WTC11 (cell line): ENCODE data around the gene GJB2. TPM values are rescaled to one million over a fixed set of nuclear protein-coding genes. Genes with fewer than 3 reads are reported as not detected.

Source experiments
- ATAC-seq: fragments of 200-7000 bp; cut with Tn5 transposase; 2 replicates; pipeline ENCODE4 v1.10.0; 2021; ENCODE audit warnings: mild to moderate bottlenecking, moderate library complexity
- CTCF ChIA-PET: fragments of 300-600 bp; sonication (Branson Sonifier 250); formaldehyde crosslinking; loops from one replicate; lab custom pipeline; 2021; ENCODE audit warnings: antibody characterized with exemption; lab: Charles Lee
- POLR2A ChIA-PET: fragments of 350-600 bp; sonication (Branson Sonifier 250); formaldehyde crosslinking; loops from one replicate; lab custom pipeline; 2021; ENCODE audit warnings: antibody characterized with exemption; lab: Charles Lee
- DNase-seq: peaks from one replicate; pipeline ENCODE4 v3.0.0; 2021; ENCODE audit warnings: low spot score
- H3K27ac Mint-ChIP-seq: 2 replicates; pipeline ENCODE4 v1.8.0; 2021; ENCODE audit warnings: mixed read lengths
- H3K27me3 Mint-ChIP-seq: 2 replicates; pipeline ENCODE4 v1.8.0; 2021; ENCODE audit warnings: low read depth, mild to moderate bottlenecking, moderate library complexity, mixed read lengths
- H3K36me3 Mint-ChIP-seq: 2 replicates; pipeline ENCODE4 v1.8.0; 2021; ENCODE audit warnings: mixed read lengths
- H3K4me1 Mint-ChIP-seq: 2 replicates; pipeline ENCODE4 v1.8.0; 2022; ENCODE audit warnings: mixed read lengths
- H3K4me3 Mint-ChIP-seq: 2 replicates; pipeline ENCODE4 v1.8.0; 2021; ENCODE audit warnings: mild to moderate bottlenecking, moderate library complexity, mixed read lengths
- H3K9me3 Mint-ChIP-seq: 2 replicates; pipeline ENCODE4 v1.8.0; 2021; ENCODE audit warnings: mixed read lengths
- CREB1 ChIP-seq: sonication (generic); formaldehyde crosslinking; IDR thresholded peaks from 2 replicates; pipeline ENCODE4 v1.8.0; 2023; ENCODE audit warnings: mild to moderate bottlenecking, missing genetic modification reagents
- FOXJ3 ChIP-seq: sonication (generic); formaldehyde crosslinking; IDR thresholded peaks from 2 replicates; pipeline ENCODE4 v1.9.0; 2021; ENCODE audit warnings: missing genetic modification reagents, mild to moderate bottlenecking, borderline replicate concordance
- JAZF1 ChIP-seq: fragments of 250-450 bp; sonication (Bioruptor Pico); IDR thresholded peaks from 2 replicates; pipeline ENCODE4 v1.9.0; 2021; ENCODE audit warnings: moderate library complexity, mild to moderate bottlenecking, inconsistent platforms
- JUN ChIP-seq: sonication (generic); formaldehyde crosslinking; IDR thresholded peaks from 2 replicates; pipeline ENCODE4 v1.8.0; 2023; ENCODE audit warnings: mild to moderate bottlenecking, missing genetic modification reagents
- KAT7 ChIP-seq: sonication (generic); formaldehyde crosslinking; IDR thresholded peaks from 2 replicates; pipeline ENCODE4 v1.8.1; 2023; ENCODE audit warnings: missing genetic modification reagents, mild to moderate bottlenecking, borderline replicate concordance
- MXD4 ChIP-seq: fragments of 250-450 bp; sonication (Bioruptor Pico); IDR thresholded peaks from 2 replicates; pipeline ENCODE4 v1.8.0; 2021; ENCODE audit warnings: mild to moderate bottlenecking, moderate library complexity, borderline replicate concordance
- NFATC4 ChIP-seq: fragments of 250-450 bp; sonication (Bioruptor Pico); IDR thresholded peaks from 2 replicates; pipeline ENCODE4 v1.9.0; 2021; ENCODE audit warnings: mild to moderate bottlenecking
- OVOL2 ChIP-seq: fragments of 250-450 bp; sonication (Bioruptor Pico); IDR thresholded peaks from 2 replicates; pipeline ENCODE4 v1.9.0; 2021; ENCODE audit warnings: mild to moderate bottlenecking, borderline replicate concordance
- TEAD4 ChIP-seq: sonication (generic); formaldehyde crosslinking; IDR thresholded peaks from 2 replicates; pipeline ENCODE4 v1.8.0; 2022; ENCODE audit warnings: mild to moderate bottlenecking, missing genetic modification reagents
- ZNF317 ChIP-seq: sonication (generic); formaldehyde crosslinking; IDR thresholded peaks from 2 replicates; pipeline ENCODE4 v1.8.1; 2023; ENCODE audit warnings: low read depth, mild to moderate bottlenecking, moderate library complexity, missing genetic modification reagents, borderline replicate concordance
- total RNA-seq: library from RNA; stranded (reverse); gene quantifications from 3 replicates; pipeline ENCODE4 v1.2.3, GENCODE V29; 2021
- TF ChIP-seq, protein P1 (sequence below): fragments of 250-450 bp; sonication (Bioruptor Pico); IDR thresholded peaks from 2 replicates; pipeline ENCODE4 v2.1.2; 2022; ENCODE audit warnings: mild to moderate bottlenecking, moderate library complexity
- TF ChIP-seq, protein P2 (sequence below): sonication (generic); formaldehyde crosslinking; IDR thresholded peaks from 2 replicates; pipeline ENCODE4 v1.8.0; 2022; ENCODE audit warnings: missing genetic modification reagents
- TF ChIP-seq, protein P3 (sequence below): sonication (generic); formaldehyde crosslinking; IDR thresholded peaks from 2 replicates; pipeline ENCODE4 v1.8.1; 2022; ENCODE audit warnings: mild to moderate bottlenecking, missing genetic modification reagents, moderate library complexity, borderline replicate concordance
- TF ChIP-seq, protein P4 (sequence below): sonication (generic); formaldehyde crosslinking; IDR thresholded peaks from 2 replicates; pipeline ENCODE4 v1.8.1; 2022; ENCODE audit warnings: missing genetic modification reagents, borderline replicate concordance
- TF ChIP-seq, protein P5 (sequence below): sonication (generic); formaldehyde crosslinking; IDR thresholded peaks from 2 replicates; pipeline ENCODE4 v1.8.1; 2023; ENCODE audit warnings: mild to moderate bottlenecking, missing genetic modification reagents

The GJB2 gene
- total RNA-seq, 1 experiment from 2014 or later, result 0.11 TPM

DNA sequence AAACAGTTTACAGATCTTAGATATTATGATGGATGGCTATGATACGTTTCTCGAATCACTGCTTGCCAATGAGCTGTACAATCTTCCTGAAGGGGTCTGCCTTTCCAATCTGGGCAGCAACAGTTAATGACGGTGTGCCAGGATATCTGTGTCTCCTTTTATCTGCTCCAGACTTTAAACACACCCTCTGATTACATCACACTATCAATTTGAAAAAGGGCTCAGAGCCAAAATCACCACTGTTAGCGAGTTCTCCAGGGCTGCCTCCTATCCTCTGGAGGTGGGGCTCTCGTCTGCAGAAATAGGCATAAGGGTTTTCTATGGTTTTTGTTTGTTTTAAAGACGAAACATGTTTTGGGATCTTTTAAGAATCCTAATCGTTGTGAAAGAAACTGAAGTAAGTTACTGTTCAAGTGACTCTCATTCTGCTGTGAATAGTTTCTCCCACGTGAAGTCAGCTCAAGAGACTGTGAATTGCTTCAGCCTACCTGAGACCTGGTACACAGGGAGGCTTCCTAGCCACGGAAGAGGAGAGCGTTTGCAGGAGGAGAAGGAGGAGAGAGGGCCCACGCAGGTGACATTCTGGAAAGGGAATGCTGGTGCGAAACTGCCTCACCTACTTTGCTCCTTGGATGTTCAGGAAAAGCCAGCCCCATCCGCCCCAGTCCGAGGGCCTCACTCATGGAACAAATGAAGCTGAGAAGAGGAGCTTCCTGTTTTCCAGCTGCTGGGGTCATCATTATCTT is 16.7 kb downstream of the GJB2 start:
- Mint-ChIP-seq H3K9me3 (no peaks in the 10 kb centered on the region), H3K4me3 (no peak overlapping the region), H3K27me3 (no peaks in the 10 kb centered on the region; the same call in 1 of the 2 replicates), H3K4me1 (peaks cover 6% of the 10 kb centered on the region; the same call in 1 of the 2 replicates), H3K27ac (no peak overlapping the region), H3K36me3 (no peaks in the 10 kb centered on the region)
- DNase-seq (no peak), ATAC-seq (no peak)
- CTCF ChIA-PET, result no interaction called here
- TF ChIP-seq KAT7, result no peak
- TF ChIP-seq, protein P1, sequence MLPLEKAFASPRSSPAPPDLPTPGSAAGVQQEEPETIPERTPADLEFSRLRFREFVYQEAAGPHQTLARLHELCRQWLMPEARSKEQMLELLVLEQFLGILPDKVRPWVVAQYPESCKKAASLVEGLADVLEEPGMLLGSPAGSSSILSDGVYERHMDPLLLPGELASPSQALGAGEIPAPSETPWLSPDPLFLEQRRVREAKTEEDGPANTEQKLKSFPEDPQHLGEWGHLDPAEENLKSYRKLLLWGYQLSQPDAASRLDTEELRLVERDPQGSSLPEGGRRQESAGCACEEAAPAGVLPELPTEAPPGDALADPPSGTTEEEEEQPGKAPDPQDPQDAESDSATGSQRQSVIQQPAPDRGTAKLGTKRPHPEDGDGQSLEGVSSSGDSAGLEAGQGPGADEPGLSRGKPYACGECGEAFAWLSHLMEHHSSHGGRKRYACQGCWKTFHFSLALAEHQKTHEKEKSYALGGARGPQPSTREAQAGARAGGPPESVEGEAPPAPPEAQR (CRISPR knock-in tag), result no peak
- TF ChIP-seq, protein P2, sequence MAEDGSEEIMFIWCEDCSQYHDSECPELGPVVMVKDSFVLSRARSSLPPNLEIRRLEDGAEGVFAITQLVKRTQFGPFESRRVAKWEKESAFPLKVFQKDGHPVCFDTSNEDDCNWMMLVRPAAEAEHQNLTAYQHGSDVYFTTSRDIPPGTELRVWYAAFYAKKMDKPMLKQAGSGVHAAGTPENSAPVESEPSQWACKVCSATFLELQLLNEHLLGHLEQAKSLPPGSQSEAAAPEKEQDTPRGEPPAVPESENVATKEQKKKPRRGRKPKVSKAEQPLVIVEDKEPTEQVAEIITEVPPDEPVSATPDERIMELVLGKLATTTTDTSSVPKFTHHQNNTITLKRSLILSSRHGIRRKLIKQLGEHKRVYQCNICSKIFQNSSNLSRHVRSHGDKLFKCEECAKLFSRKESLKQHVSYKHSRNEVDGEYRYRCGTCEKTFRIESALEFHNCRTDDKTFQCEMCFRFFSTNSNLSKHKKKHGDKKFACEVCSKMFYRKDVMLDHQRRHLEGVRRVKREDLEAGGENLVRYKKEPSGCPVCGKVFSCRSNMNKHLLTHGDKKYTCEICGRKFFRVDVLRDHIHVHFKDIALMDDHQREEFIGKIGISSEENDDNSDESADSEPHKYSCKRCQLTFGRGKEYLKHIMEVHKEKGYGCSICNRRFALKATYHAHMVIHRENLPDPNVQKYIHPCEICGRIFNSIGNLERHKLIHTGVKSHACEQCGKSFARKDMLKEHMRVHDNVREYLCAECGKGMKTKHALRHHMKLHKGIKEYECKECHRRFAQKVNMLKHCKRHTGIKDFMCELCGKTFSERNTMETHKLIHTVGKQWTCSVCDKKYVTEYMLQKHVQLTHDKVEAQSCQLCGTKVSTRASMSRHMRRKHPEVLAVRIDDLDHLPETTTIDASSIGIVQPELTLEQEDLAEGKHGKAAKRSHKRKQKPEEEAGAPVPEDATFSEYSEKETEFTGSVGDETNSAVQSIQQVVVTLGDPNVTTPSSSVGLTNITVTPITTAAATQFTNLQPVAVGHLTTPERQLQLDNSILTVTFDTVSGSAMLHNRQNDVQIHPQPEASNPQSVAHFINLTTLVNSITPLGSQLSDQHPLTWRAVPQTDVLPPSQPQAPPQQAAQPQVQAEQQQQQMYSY (CRISPR knock-in tag), result no peak
- no peak for TF ChIP-seq TEAD4
- TF ChIP-seq OVOL2 (CRISPR knock-in tag), result no peak
- TF ChIP-seq ZNF317, result no peak
- TF ChIP-seq, protein P3, sequence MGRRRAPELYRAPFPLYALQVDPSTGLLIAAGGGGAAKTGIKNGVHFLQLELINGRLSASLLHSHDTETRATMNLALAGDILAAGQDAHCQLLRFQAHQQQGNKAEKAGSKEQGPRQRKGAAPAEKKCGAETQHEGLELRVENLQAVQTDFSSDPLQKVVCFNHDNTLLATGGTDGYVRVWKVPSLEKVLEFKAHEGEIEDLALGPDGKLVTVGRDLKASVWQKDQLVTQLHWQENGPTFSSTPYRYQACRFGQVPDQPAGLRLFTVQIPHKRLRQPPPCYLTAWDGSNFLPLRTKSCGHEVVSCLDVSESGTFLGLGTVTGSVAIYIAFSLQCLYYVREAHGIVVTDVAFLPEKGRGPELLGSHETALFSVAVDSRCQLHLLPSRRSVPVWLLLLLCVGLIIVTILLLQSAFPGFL (CRISPR knock-in tag), result no peak
- TF ChIP-seq FOXJ3 (CRISPR knock-in tag), result no peak
- no peak for TF ChIP-seq JUN (CRISPR knock-in tag)
- TF ChIP-seq NFATC4 (CRISPR knock-in tag), result no peak
- POLR2A ChIA-PET, result no interaction called here

DNA sequence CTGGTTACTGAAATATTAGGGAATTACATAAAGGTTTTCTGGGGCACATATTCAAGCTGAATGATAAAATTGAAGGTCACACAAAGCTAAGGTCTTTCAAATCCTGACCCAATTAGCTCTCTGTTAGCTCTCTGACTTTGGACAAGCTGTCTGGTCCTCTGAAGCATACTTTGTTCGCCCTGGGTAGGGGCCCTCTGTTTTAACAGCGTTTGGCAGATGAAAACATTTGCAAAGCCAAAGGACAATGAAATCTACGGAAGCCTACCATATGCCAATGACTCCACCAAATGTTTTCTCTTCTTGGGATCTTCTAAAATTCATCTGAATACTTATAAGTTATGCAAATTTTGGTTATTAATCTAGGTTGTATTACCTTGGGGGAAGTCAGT is 17.3 kb downstream of the GJB2 start:
- H3K27ac Mint-ChIP-seq, result no peak overlapping the region
- POLR2A ChIA-PET, result no interaction called here
- CTCF ChIA-PET, result no interaction called here
- no peak for TF ChIP-seq MXD4 (CRISPR knock-in tag)
- TF ChIP-seq CREB1 (CRISPR knock-in tag), result no peak
- TF ChIP-seq, protein P2 (CRISPR knock-in tag), result no peak
- TF ChIP-seq, protein P4, sequence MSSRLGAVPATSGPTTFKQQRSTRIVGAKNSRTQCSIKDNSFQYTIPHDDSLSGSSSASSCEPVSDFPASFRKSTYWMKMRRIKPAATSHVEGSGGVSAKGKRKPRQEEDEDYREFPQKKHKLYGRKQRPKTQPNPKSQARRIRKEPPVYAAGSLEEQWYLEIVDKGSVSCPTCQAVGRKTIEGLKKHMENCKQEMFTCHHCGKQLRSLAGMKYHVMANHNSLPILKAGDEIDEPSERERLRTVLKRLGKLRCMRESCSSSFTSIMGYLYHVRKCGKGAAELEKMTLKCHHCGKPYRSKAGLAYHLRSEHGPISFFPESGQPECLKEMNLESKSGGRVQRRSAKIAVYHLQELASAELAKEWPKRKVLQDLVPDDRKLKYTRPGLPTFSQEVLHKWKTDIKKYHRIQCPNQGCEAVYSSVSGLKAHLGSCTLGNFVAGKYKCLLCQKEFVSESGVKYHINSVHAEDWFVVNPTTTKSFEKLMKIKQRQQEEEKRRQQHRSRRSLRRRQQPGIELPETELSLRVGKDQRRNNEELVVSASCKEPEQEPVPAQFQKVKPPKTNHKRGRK (CRISPR knock-in tag), result no peak
- TF ChIP-seq, protein P5, sequence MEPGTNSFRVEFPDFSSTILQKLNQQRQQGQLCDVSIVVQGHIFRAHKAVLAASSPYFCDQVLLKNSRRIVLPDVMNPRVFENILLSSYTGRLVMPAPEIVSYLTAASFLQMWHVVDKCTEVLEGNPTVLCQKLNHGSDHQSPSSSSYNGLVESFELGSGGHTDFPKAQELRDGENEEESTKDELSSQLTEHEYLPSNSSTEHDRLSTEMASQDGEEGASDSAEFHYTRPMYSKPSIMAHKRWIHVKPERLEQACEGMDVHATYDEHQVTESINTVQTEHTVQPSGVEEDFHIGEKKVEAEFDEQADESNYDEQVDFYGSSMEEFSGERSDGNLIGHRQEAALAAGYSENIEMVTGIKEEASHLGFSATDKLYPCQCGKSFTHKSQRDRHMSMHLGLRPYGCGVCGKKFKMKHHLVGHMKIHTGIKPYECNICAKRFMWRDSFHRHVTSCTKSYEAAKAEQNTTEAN, result no peak
- TF ChIP-seq JAZF1 (CRISPR knock-in tag), result no peak
- H3K9me3 Mint-ChIP-seq, result no peaks in the 10 kb centered on the region
- H3K36me3 Mint-ChIP-seq, result no peaks in the 10 kb centered on the region
- no peak overlapping the region for H3K4me3 Mint-ChIP-seq
- ATAC-seq, result no peak
- no peaks in the 10 kb centered on the region; the same call in 1 of the 2 replicates for H3K27me3 Mint-ChIP-seq
- peaks cover 6% of the 10 kb centered on the region; the same call in 1 of the 2 replicates for H3K4me1 Mint-ChIP-seq
- DNase-seq, result no peak
